AG04450 (cell line): ENCODE results near the gene WDR45. TPM values are rescaled to one million over a fixed set of nuclear protein-coding genes. Genes with fewer than 3 reads are reported as not detected.

Experiments used
- CTCF ChIA-PET: fragments of 300-600, 350-600 bp; formaldehyde crosslinking; extraction: SDS; loops from one replicate; lab custom pipeline; 2022; ENCODE audit warnings: antibody characterized with exemption, inconsistent platforms; lab: Charles Lee
- POLR2A ChIA-PET: fragments of 350-600 bp; formaldehyde crosslinking; extraction: SDS; loops from one replicate; lab custom pipeline; 2021; ENCODE audit warnings: antibody characterized with exemption, inconsistent platforms; lab: Yijun Ruan, JAX
- DNase-seq: peaks from one replicate; pipeline ENCODE4 v3.0.0-alpha.2; 2011; ENCODE audit warnings: low read depth, low spot score
- H3K27ac ChIP-seq: one replicate; pipeline ENCODE4 v1.5.1; 2012; ENCODE audit warnings: low read depth, low read length, control low read depth
- H3K27me3 ChIP-seq: one replicate; pipeline ENCODE4 v1.6.0; 2012; ENCODE audit warnings: low read length; ENCODE audit not compliant: control insufficient read depth, insufficient read depth
- H3K4me3 ChIP-seq: 2 replicates; pipeline ENCODE4 v1.5.1; 2011; ENCODE audit warnings: mild to moderate bottlenecking, low read depth, low read length, control low read depth
- H3K9me3 ChIP-seq: 2 replicates; pipeline ENCODE4 v1.5.1; 2012; ENCODE audit warnings: low read length; ENCODE audit not compliant: control insufficient read depth, insufficient read depth
- polyA plus RNA-seq: library from polyadenylated mRNA; depleted of rRNA; stranded (reverse); fragments of >200 nt; gene quantifications from 2 replicates; pipeline ENCODE4 v1.2.3, GENCODE V29; 2011
- TF ChIP-seq, protein P1 (sequence below): IDR thresholded peaks from 2 replicates; pipeline ENCODE4 v1.5.1; 2011; ENCODE audit warnings: low read depth, low read length, control low read depth, inconsistent platforms

The WDR45 gene
- polyA plus RNA-seq, 1 experiment, result 78.4 TPM

DNA sequence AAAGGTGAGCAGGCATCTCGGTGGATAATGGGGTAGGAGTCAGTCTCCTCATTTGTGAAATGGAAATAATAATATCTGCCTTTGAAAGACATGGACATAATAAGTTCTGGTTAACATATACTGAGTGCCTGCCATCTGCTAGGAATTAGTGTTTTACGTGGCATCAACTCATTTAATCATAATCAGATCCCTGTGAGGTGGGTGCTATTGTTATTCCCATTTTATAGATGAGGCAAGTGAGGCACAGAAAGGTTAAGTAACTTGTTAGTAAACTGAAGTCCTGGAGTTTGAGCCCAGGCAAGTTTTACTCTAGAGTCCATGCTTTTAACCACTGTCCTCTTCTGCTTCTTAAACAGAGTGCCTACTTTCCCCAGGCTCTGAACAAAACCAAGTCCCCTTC, 13.4 kb downstream of the WDR45 start:
- CTCF ChIA-PET, result no interaction called here
- no peak for DNase-seq
- Histone ChIP-seq H3K9me3 (no peaks in the 10 kb centered on the region), H3K4me3 (no peak overlapping the region), H3K27me3 (no peaks in the 10 kb centered on the region), H3K27ac (no peak overlapping the region)
- TF ChIP-seq, protein P1, sequence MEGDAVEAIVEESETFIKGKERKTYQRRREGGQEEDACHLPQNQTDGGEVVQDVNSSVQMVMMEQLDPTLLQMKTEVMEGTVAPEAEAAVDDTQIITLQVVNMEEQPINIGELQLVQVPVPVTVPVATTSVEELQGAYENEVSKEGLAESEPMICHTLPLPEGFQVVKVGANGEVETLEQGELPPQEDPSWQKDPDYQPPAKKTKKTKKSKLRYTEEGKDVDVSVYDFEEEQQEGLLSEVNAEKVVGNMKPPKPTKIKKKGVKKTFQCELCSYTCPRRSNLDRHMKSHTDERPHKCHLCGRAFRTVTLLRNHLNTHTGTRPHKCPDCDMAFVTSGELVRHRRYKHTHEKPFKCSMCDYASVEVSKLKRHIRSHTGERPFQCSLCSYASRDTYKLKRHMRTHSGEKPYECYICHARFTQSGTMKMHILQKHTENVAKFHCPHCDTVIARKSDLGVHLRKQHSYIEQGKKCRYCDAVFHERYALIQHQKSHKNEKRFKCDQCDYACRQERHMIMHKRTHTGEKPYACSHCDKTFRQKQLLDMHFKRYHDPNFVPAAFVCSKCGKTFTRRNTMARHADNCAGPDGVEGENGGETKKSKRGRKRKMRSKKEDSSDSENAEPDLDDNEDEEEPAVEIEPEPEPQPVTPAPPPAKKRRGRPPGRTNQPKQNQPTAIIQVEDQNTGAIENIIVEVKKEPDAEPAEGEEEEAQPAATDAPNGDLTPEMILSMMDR, result no peak
- POLR2A ChIA-PET, result no interaction called here

DNA sequence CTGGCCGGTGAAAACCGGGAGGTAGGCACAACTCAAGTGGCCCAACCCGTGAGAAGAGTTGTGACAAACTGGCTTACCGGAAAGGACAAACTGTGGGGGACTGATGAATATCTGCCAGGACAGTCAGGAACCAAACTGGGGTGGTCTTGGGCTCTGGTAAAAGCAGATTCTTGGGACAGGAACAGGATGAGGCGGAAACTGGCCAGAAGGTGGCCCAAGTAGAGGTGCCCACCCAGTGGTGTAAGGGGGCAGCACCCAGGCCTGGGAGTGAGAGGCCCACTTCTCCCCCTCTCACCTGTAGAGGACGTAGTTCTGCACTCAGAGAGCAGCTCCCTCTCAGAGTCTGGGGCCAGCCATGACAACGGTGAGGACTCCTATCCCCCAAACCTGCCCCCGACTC, 15.0 kb downstream of the WDR45 start:
- Histone ChIP-seq H3K4me3 (no peak overlapping the region), H3K27me3 (no peaks in the 10 kb centered on the region), H3K9me3 (no peaks in the 10 kb centered on the region), H3K27ac (no peak overlapping the region)
- DNase-seq, result no peak
- TF ChIP-seq, protein P1, result no peak
- POLR2A ChIA-PET, result no interaction called here
- CTCF ChIA-PET, result no interaction called here

DNA sequence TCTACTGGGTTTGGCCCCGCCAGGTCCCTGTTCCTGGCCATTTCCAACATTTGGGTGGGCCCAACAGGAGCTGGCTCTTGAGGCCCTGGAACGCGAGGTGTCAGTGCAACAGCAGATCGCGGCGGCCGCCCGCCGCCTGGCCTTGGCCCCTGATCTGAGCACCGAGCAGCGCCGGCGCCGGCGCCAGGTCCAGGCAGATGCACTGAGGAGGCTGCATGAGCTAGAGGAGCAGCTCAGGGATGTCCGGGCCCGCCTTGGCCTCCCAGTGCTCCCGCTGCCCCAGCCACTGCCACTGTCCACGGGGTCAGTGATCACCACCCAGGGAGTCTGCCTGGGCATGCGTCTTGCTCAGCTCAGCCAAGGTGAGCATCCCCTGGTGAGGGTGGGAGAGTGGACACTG, 15.4 kb downstream of the WDR45 start:
- TF ChIP-seq, protein P1, result no peak

DNA sequence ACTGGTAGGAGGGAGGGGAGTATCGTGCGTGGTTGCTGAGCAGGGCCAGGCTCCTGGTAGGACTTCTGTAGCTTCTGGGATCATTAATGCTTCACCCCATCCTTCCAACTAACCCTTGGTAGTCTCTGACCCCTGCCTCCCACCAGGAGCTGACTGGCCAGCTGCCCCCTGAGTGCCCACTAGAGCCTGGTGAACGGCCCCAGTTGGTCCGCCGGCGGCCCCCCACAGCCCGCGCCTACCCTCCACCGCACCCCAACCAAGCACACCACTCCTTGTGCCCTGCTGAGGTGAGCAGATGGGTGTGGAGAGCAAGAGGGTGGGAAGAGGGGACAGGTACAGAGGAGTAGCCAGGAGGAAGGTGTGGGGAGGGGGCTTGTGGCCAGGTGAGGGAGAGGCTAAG, 16.0 kb downstream of the WDR45 start:
- H3K27ac ChIP-seq, result no peak overlapping the region
- TF ChIP-seq, protein P1, result no peak
- POLR2A ChIA-PET, result no interaction called here
- no peak for DNase-seq
- no peaks in the 10 kb centered on the region for H3K27me3 ChIP-seq
- CTCF ChIA-PET, result no interaction called here
- no peaks in the 10 kb centered on the region for H3K9me3 ChIP-seq
- no peak overlapping the region for H3K4me3 ChIP-seq

More for the DNA sequence above, 15.4 kb downstream of the WDR45 start:
- no peak for DNase-seq
- Histone ChIP-seq H3K27ac (no peak overlapping the region), H3K9me3 (no peaks in the 10 kb centered on the region), H3K4me3 (no peak overlapping the region), H3K27me3 (no peaks in the 10 kb centered on the region)
- POLR2A ChIA-PET, result no interaction called here
- CTCF ChIA-PET, result no interaction called here

DNA sequence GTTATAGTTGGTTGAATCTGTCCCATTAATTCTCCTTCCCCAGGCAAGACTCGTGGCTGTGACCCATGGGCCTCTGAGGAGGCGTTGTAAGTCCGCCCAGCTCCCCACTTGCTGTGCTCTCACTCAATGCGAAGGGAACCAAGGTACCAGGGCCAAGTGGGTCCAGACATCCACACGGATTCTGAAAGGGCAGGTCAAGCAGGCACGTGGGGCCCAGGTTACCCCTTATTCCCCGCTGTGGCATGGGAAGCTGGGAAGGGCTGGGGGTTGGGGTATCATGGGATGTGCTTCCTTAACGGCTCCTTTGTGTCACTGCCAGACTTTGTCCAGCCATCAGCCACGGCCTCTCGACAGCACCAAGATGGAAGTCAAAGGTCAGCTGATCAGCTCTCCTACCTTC, 17.8 kb downstream of the WDR45 start:
- ChIA-PET CTCF (no interaction called here), POLR2A (no interaction called here)
- Histone ChIP-seq H3K27me3 (no peaks in the 10 kb centered on the region), H3K9me3 (no peaks in the 10 kb centered on the region), H3K27ac (no peak overlapping the region), H3K4me3 (no peak overlapping the region)
- no peak for DNase-seq
- TF ChIP-seq, protein P1, result no peak
